ENCODE data around the gene RASSF10. TPM values are rescaled to one million over a fixed set of nuclear protein-coding genes. Genes with fewer than 3 reads are reported as not detected.

Gene RASSF10
- total and polyA plus RNA-seq, 2 experiments from 2014 or later: not detected

- Histone ChIP-seq H3K9me3 (ENCODE audit: low read depth) (no peaks in the 10 kb centered on the region), H3K27me3 (replicated peaks; ENCODE audit: insufficient read depth) (peaks cover 62% of the 10 kb centered on the region), H3K4me2 (ENCODE audit: unreplicated experiment) (no peak overlapping the region), H3K9ac (no peak overlapping the region), H3K27ac (no peak overlapping the region), H3K4me3 (no peak overlapping the region), H2AFZ (no peak overlapping the region), H3K79me2 (ENCODE audit: insufficient read depth) (no peaks in the 10 kb centered on the region), H3F3A (ENCODE audit: insufficient read depth) (no peaks in the 10 kb centered on the region), H3K4me1 (ENCODE audit: insufficient read depth) (no peaks in the 10 kb centered on the region), H4K20me1 (ENCODE audit: insufficient read depth) (no peaks in the 10 kb centered on the region), H3K36me3 (ENCODE audit: low read depth) (no peaks in the 10 kb centered on the region), H3K9me2 (ENCODE audit: insufficient read depth) (no peaks in the 10 kb centered on the region)
- no peak for TF ChIP-seq EZH2phosphoT487 (IDR thresholded peaks at IDR 0.05; ENCODE audit: insufficient read depth, low read depth)
- TF ChIP-seq EZH2 (IDR thresholded peaks at IDR 0.05; ENCODE audit: insufficient read depth, poor library complexity, severe bottlenecking): no peak
- in situ Hi-C loops (cut with MboI): no loop called here
- WGBS, 2 experiments (ENCODE audit: low coverage in 1 of 2, low lambda C conversion rate in 2 of 2, missing lambda C conversion rate in 2 of 2): 73 to 77% methylated on average over 3 of the region's 3 CpGs
- no peak for DNase-seq
These were observed 19.2 kb downstream of the RASSF10 start for GRCh38 chr11:13028322-13028721.

GRCh38 chr11:13029872-13030271, 20.8 kb downstream of the RASSF10 start:
- Histone ChIP-seq H3F3A (ENCODE audit: insufficient read depth) (no peaks in the 10 kb centered on the region), H3K27ac (no peak overlapping the region), H2AFZ (no peak overlapping the region), H3K4me2 (ENCODE audit: unreplicated experiment) (no peak overlapping the region), H3K9me2 (ENCODE audit: insufficient read depth) (no peaks in the 10 kb centered on the region), H3K4me1 (ENCODE audit: insufficient read depth) (no peaks in the 10 kb centered on the region), H3K9ac (no peak overlapping the region), H3K4me3 (no peak overlapping the region), H3K36me3 (ENCODE audit: low read depth) (no peaks in the 10 kb centered on the region), H3K79me2 (ENCODE audit: insufficient read depth) (no peaks in the 10 kb centered on the region), H3K9me3 (ENCODE audit: low read depth) (no peaks in the 10 kb centered on the region), H3K27me3 (replicated peaks; ENCODE audit: insufficient read depth) (peaks cover 62% of the 10 kb centered on the region), H4K20me1 (ENCODE audit: insufficient read depth) (no peaks in the 10 kb centered on the region)
- WGBS, 2 experiments (ENCODE audit: low coverage in 1 of 2, low lambda C conversion rate in 2 of 2, missing lambda C conversion rate in 2 of 2): 39 to 51% methylated on average over 3 of the region's 3 CpGs
- DNase-seq: no peak
- TF ChIP-seq EZH2phosphoT487 (IDR thresholded peaks at IDR 0.05; ENCODE audit: insufficient read depth, low read depth): no peak
- TF ChIP-seq EZH2 (IDR thresholded peaks at IDR 0.05; ENCODE audit: insufficient read depth, poor library complexity, severe bottlenecking): no peak
- in situ Hi-C loops (cut with MboI): no loop called here

- H2AFZ ChIP-seq: no peak overlapping the region
- no peaks in the 10 kb centered on the region for H3K4me1 ChIP-seq (ENCODE audit: insufficient read depth)
- no peak overlapping the region for H3K4me3 ChIP-seq
- no peaks in the 10 kb centered on the region for H3K36me3 ChIP-seq (ENCODE audit: low read depth)
- no peak overlapping the region for H3K27ac ChIP-seq
- no peaks in the 10 kb centered on the region for H3K9me3 ChIP-seq (ENCODE audit: low read depth)
- H4K20me1 ChIP-seq (ENCODE audit: insufficient read depth): no peaks in the 10 kb centered on the region
- no peak overlapping the region for H3K4me2 ChIP-seq (ENCODE audit: unreplicated experiment)
- DNase-seq: no peak
- TF ChIP-seq EZH2 (IDR thresholded peaks at IDR 0.05; ENCODE audit: insufficient read depth, poor library complexity, severe bottlenecking) (no peak), EZH2phosphoT487 (IDR thresholded peaks at IDR 0.05; ENCODE audit: insufficient read depth, low read depth) (no peak)
- no peaks in the 10 kb centered on the region for H3K79me2 ChIP-seq (ENCODE audit: insufficient read depth)
- 31% methylated on average over 3 of the region's 3 CpGs for WGBS, 2 experiments (ENCODE audit: low coverage in 1 of 2, low lambda C conversion rate in 2 of 2, missing lambda C conversion rate in 2 of 2)
- peaks cover 62% of the 10 kb centered on the region for H3K27me3 ChIP-seq (replicated peaks; ENCODE audit: insufficient read depth)
- in situ Hi-C loops (cut with MboI): no loop called here
- no peak overlapping the region for H3K9ac ChIP-seq
- H3K9me2 ChIP-seq (ENCODE audit: insufficient read depth): no peaks in the 10 kb centered on the region
- no peaks in the 10 kb centered on the region for H3F3A ChIP-seq (ENCODE audit: insufficient read depth)
These were observed 21.7 kb downstream of the RASSF10 start for GRCh38 chr11:13030857-13031256.

- Histone ChIP-seq H4K20me1 (ENCODE audit: insufficient read depth) (no peaks in the 10 kb centered on the region), H3K9me3 (ENCODE audit: low read depth) (no peaks in the 10 kb centered on the region), H3K27ac (no peak overlapping the region), H3K4me3 (no peak overlapping the region), H2AFZ (no peak overlapping the region), H3K4me1 (ENCODE audit: insufficient read depth) (no peaks in the 10 kb centered on the region), H3F3A (ENCODE audit: insufficient read depth) (no peaks in the 10 kb centered on the region), H3K27me3 (replicated peaks; ENCODE audit: insufficient read depth) (peaks cover 64% of the 10 kb centered on the region), H3K9ac (no peak overlapping the region), H3K36me3 (ENCODE audit: low read depth) (no peaks in the 10 kb centered on the region), H3K4me2 (ENCODE audit: unreplicated experiment) (no peak overlapping the region), H3K9me2 (ENCODE audit: insufficient read depth) (no peaks in the 10 kb centered on the region), H3K79me2 (ENCODE audit: insufficient read depth) (no peaks in the 10 kb centered on the region)
- in situ Hi-C loops (cut with MboI): no loop called here
- DNase-seq: no peak
- no peak for TF ChIP-seq EZH2 (IDR thresholded peaks at IDR 0.05; ENCODE audit: insufficient read depth, poor library complexity, severe bottlenecking)
- TF ChIP-seq EZH2phosphoT487 (IDR thresholded peaks at IDR 0.05; ENCODE audit: insufficient read depth, low read depth): no peak
These were observed 22.2 kb downstream of the RASSF10 start for GRCh38 chr11:13031349-13031748.

All from GM23248 (cell line).